SK-N-SH (cell line): ENCODE results near the gene VRTN. TPM values are rescaled to one million over a fixed set of nuclear protein-coding genes. Genes with fewer than 3 reads are reported as not detected.
"Not testable (repeated sequence)": the region's sequence is repeated elsewhere in the genome, so short reads cannot be mapped to it uniquely, and the experiment has no call there.

ENCODE experiments used
- CTCF ChIA-PET: fragments of 300-600, 350-600 bp; formaldehyde crosslinking; extraction: SDS; loops from one replicate; lab custom pipeline; 2021; lab: Yijun Ruan, JAX
- POLR2A ChIA-PET: fragments of 350-600 bp; sonication (Branson Sonifier 250); formaldehyde crosslinking; extraction: SDS; loops from one replicate; lab custom pipeline; 2020; ENCODE audit warnings: antibody characterized with exemption, inconsistent platforms; lab: Yijun Ruan, JAX
- DNase-seq: peaks from one replicate; pipeline ENCODE4 v3.0.0; 2012
- H2AFZ ChIP-seq: fragments of 200-600 bp; sonication (generic); 2 replicates; pipeline ENCODE4 v1.8.1; 2016; ENCODE audit warnings: antibody characterized with exemption, mild to moderate bottlenecking, low read depth
- H3F3A ChIP-seq: fragments of 200-600 bp; sonication (generic); replicated peaks from 2 replicates; pipeline ENCODE3; 2016; ENCODE audit warnings: antibody characterized with exemption, mild to moderate bottlenecking; ENCODE audit not compliant: insufficient read depth
- H3K27ac ChIP-seq, 2 experiments: fragments of 200-500 bp in 1 of 2; fragments of 200-600 bp in 1 of 2; sonication (Bioruptor generic) in 1 of 2; sonication (generic), shearing (Covaris generic) in 1 of 2; 2 replicates each; pipeline versions ENCODE4 v1.5.1 to v1.6.1; 2014 to 2016; ENCODE audit warnings: low read depth in 2 of 2, inconsistent platforms in 1 of 2, low read length in 1 of 2, mild to moderate bottlenecking in 1 of 2, mixed read lengths in 1 of 2
- H3K27me3 ChIP-seq: fragments of 200-600 bp; sonication (generic), shearing (Covaris generic); 2 replicates; pipeline ENCODE4 v1.6.1; 2016; ENCODE audit warnings: mixed run types; ENCODE audit not compliant: insufficient read depth
- H3K36me3 ChIP-seq, 2 experiments: fragments of 200-500 bp in 1 of 2; fragments of 200-600 bp in 1 of 2; sonication (Bioruptor generic) in 1 of 2; sonication (generic) in 1 of 2; replicated peaks in 1 of 2; 2 replicates each; pipeline versions ENCODE3 to v1.5.1; 2014 to 2016; ENCODE audit warnings: low read length in 1 of 2, mild to moderate bottlenecking in 1 of 2; ENCODE audit not compliant: insufficient read depth in 2 of 2, control insufficient read depth in 1 of 2
- H3K4me1 ChIP-seq, 2 experiments: fragments of 200-500 bp in 1 of 2; fragments of 200-600 bp in 1 of 2; sonication (Bioruptor generic) in 1 of 2; sonication (generic), shearing (Covaris generic) in 1 of 2; 2 replicates each; pipeline versions ENCODE4 v1.5.1 to v1.6.1; 2014 to 2016; ENCODE audit warnings: low read depth in 1 of 2, low read length in 1 of 2, mixed run types in 1 of 2; ENCODE audit not compliant: insufficient read depth in 2 of 2, control insufficient read depth in 1 of 2
- H3K4me2 ChIP-seq: fragments of 200-600 bp; sonication (generic), shearing (Covaris generic); 2 replicates; pipeline ENCODE4 v1.6.1; 2017; ENCODE audit warnings: mixed run types
- H3K4me3 ChIP-seq, 2 experiments: fragments of 200-500 bp in 1 of 2; fragments of 200-600 bp in 1 of 2; sonication (Bioruptor generic) in 1 of 2; sonication (generic), shearing (Covaris generic) in 1 of 2; 2 replicates each; pipeline versions ENCODE4 v1.5.1 to v1.8.1; 2014 to 2016; ENCODE audit warnings: low read depth in 2 of 2, inconsistent platforms in 1 of 2, low read length in 1 of 2, mild to moderate bottlenecking in 1 of 2, mixed read lengths in 1 of 2, moderate library complexity in 1 of 2
- H3K79me2 ChIP-seq: fragments of 200-600 bp; sonication (generic); 2 replicates; pipeline ENCODE4 v1.8.1; 2017; ENCODE audit warnings: mild to moderate bottlenecking; ENCODE audit not compliant: insufficient read depth
- H3K9ac ChIP-seq: fragments of 200-600 bp; sonication (generic); 2 replicates; pipeline ENCODE4 v1.6.1; 2017; ENCODE audit warnings: mixed run types
- H3K9me2 ChIP-seq: fragments of 200-600 bp; sonication (generic); 2 replicates; pipeline ENCODE4 v1.6.1; 2017; ENCODE audit warnings: mixed run types
- H3K9me3 ChIP-seq: fragments of 200-600 bp; sonication (generic); 2 replicates; pipeline ENCODE4 v1.6.1; 2017; ENCODE audit warnings: mixed run types, mild to moderate bottlenecking, moderate library complexity
- H4K20me1 ChIP-seq: fragments of 200-600 bp; sonication (generic); 2 replicates; pipeline ENCODE4 v1.6.1; 2017; ENCODE audit warnings: mild to moderate bottlenecking, mixed run types; ENCODE audit not compliant: insufficient read depth
- CHD2 ChIP-seq: fragments of 150-350 bp; IDR thresholded peaks from 2 replicates; pipeline ENCODE4 v1.6.1; 2018; ENCODE audit warnings: low read length; ENCODE audit not compliant: partially characterized antibody
- CTCF ChIP-seq: fragments of 200-600 bp; sonication (generic); IDR thresholded peaks from 2 replicates; pipeline ENCODE4 v1.6.1; 2017; ENCODE audit warnings: antibody characterized with exemption, mild to moderate bottlenecking, moderate library complexity
- ELF1 ChIP-seq: IDR thresholded peaks from 2 replicates; pipeline ENCODE4 v1.4.0; 2012
- FOSL2 ChIP-seq: IDR thresholded peaks from 2 replicates; pipeline ENCODE4 v1.4.0; 2012; ENCODE audit warnings: low read depth, mild to moderate bottlenecking, moderate library complexity, borderline replicate concordance
- GABPA ChIP-seq: IDR thresholded peaks from 2 replicates; pipeline ENCODE4 v1.4.0; 2012; ENCODE audit warnings: low read depth, mild to moderate bottlenecking
- GATA2 ChIP-seq: sonication (generic); formaldehyde crosslinking; IDR thresholded peaks from 2 replicates; pipeline ENCODE4 v1.5.0; 2020; ENCODE audit warnings: mild to moderate bottlenecking, missing genetic modification reagents
- MEF2A ChIP-seq: IDR thresholded peaks from 2 replicates; pipeline ENCODE4 v1.4.0; 2012; ENCODE audit warnings: low read depth, borderline replicate concordance
- MXI1 ChIP-seq: IDR thresholded peaks from 2 replicates; pipeline ENCODE4 v1.6.1; 2012; ENCODE audit warnings: mild to moderate bottlenecking, low read depth, low read length, improper control_type of control experiment
- NFIC ChIP-seq: IDR thresholded peaks from 2 replicates; pipeline ENCODE4 v1.4.0; 2012; ENCODE audit warnings: borderline replicate concordance
- NRF1 ChIP-seq: IDR thresholded peaks from 2 replicates; pipeline ENCODE4 v1.6.1; 2012; ENCODE audit warnings: low read depth, mild to moderate bottlenecking, low read length
- RAD21 ChIP-seq: IDR thresholded peaks from 2 replicates; pipeline ENCODE4 v1.6.1; 2012; ENCODE audit warnings: mild to moderate bottlenecking, low read length
- RXRA ChIP-seq: IDR thresholded peaks from 2 replicates; pipeline ENCODE4 v1.4.0; 2012; ENCODE audit warnings: low read depth, mild to moderate bottlenecking, borderline replicate concordance
- WGBS: methylation state at CpG from one replicate; pipeline ENCODE4 v1.1.6; 2017; ENCODE audit warnings: low lambda C conversion rate; 5-methylcytosine and 5-hydroxymethylcytosine counted together
- polyA plus RNA-seq, 3 experiments: library from polyadenylated mRNA; depleted of rRNA; stranded (reverse); fragments of >200 nt; gene quantifications; 2 replicates each; pipeline ENCODE4 v1.2.3, GENCODE V29; 2012
- TF ChIP-seq, protein P1 (sequence below): IDR thresholded peaks from 2 replicates; pipeline ENCODE4 v1.4.0; 2012; ENCODE audit warnings: low read depth, borderline replicate concordance

VRTN gene
- polyA plus RNA-seq, 1 of the 3 experiments (the other 2 are of a cell fraction): not detected

DNA sequence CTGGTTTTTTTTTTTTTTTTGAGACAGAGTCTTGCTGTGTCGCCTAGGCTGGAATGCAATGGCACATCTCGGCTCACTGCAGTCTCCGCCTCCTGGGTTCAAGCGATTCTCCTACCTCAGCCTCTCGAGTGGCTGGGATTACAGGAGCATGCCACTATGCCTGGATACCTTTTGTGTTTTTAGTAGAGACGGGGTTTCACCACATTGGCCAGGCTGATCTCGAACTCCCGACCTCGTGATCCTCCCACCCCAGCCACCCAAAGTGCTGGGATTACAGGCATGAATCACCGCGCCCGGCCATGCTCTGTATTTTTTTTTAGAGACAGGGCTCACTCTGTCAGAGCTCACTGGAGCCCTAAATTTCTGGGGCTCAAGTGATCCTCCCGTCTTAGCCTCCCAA is 32.6 kb downstream of the VRTN start:
- no peaks in the 10 kb centered on the region for H3K36me3 ChIP-seq
- peaks cover 2% of the 10 kb centered on the region; the same call in 1 of the 2 replicates for H3K27me3 ChIP-seq
- ChIA-PET POLR2A (no interaction called here), CTCF (interaction anchor here (1.8 kb wide), 1 partner anchor 98 kb away, joined by 4 read pairs; no protein-coding TSS in a partner anchor)
- no peaks in the 10 kb centered on the region for H4K20me1 ChIP-seq
- no peak for DNase-seq
- H3K27ac ChIP-seq: no peak overlapping the region
- H3K79me2 ChIP-seq: no peaks in the 10 kb centered on the region
- no peak overlapping the region for H3K4me2 ChIP-seq
- H3K9me2 ChIP-seq: no peaks in the 10 kb centered on the region
- no peak overlapping the region for H2AFZ ChIP-seq
- H3K4me1 ChIP-seq: no peaks in the 10 kb centered on the region
- no peaks in the 10 kb centered on the region for H3K9me3 ChIP-seq
- 86% methylated on average over 12 of the region's 13 CpGs for WGBS
- H3K9ac ChIP-seq: no peak overlapping the region
- TF ChIP-seq GABPA (no peak), ELF1 (no peak), RXRA (no peak), MXI1 (no peak), NFIC (no peak), RAD21 (no peak), GATA2 (no peak), CHD2 (no peak), MEF2A (no peak), NRF1 (no peak), CTCF (no peak), FOSL2 (no peak)
- TF ChIP-seq, protein P1, sequence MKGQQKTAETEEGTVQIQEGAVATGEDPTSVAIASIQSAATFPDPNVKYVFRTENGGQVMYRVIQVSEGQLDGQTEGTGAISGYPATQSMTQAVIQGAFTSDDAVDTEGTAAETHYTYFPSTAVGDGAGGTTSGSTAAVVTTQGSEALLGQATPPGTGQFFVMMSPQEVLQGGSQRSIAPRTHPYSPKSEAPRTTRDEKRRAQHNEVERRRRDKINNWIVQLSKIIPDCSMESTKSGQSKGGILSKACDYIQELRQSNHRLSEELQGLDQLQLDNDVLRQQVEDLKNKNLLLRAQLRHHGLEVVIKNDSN: no peak
- H3K4me3 ChIP-seq: no peak overlapping the region
- no peaks in the 10 kb centered on the region for H3F3A ChIP-seq

DNA sequence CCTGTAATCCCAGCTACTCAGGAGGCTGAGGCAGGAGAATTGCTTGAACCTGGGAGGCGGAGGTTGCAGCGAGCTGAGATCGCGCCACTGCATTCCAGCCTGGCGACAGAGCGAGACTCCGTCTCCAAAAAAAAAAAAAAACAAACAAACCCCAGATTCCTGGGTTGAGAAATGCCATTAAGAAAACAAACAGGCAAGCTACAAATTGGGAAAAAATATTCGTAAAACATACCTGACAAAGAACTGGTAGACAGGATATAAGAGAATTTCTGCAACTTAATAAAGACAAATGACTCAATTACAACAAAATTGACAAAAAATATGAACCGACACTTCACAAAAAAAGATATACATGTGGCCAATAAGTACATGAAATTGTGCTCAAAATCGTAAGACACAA is 33.3 kb downstream of the VRTN start:
- H4K20me1 ChIP-seq, DNase-seq, H3K9me2 ChIP-seq, H3F3A ChIP-seq, POLR2A ChIA-PET, H3K27ac ChIP-seq, H3K27me3 ChIP-seq, H3K9ac ChIP-seq, H3K4me2 ChIP-seq, H3K9me3 ChIP-seq, H3K4me1 ChIP-seq, H3K4me3 ChIP-seq, H2AFZ ChIP-seq, H3K36me3 ChIP-seq, H3K79me2 ChIP-seq: not testable (repeated sequence)
- WGBS: 68% methylated on average over 10 of the region's 10 CpGs
- CTCF ChIA-PET: interaction anchor here (1.8 kb wide), 1 partner anchor 97 kb away, joined by 4 read pairs; no protein-coding TSS in a partner anchor
